ENCODE results near the gene CIDEA.
A peak's percentile ranks its signal among the peaks of the same experiment; 100 is the strongest.
"Not testable (repeated sequence)": the region's sequence is repeated elsewhere in the genome, so short reads cannot be mapped to it uniquely, and the experiment has no call there.

Gene CIDEA

GRCh38 chr18:12239431-12239830 lies 14.7 kb upstream of the CIDEA start:
- DNase-seq (ENCODE audit: low spot score) = no peak

GRCh38 chr18:12242658-12243260 lies 11.4 kb upstream of the CIDEA start:
- no peak for DNase-seq (ENCODE audit: low spot score)

- not testable (repeated sequence) for DNase-seq (ENCODE audit: low spot score)
Measured at GRCh38 chr18:12243272-12243671, 10.9 kb upstream of the CIDEA start.

GRCh38 chr18:12245793-12246135 lies 8.4 kb upstream of the CIDEA start:
- DNase-seq (ENCODE audit: low spot score) = no peak

- no peak for DNase-seq (ENCODE audit: low spot score)
Measured at GRCh38 chr18:12246849-12247808, 7.0 kb upstream of the CIDEA start.

GRCh38 chr18:12247946-12248345 lies 6.2 kb upstream of the CIDEA start:
- no peak for DNase-seq (ENCODE audit: low spot score)

- DNase-seq (ENCODE audit: low spot score) = no peak
Measured at GRCh38 chr18:12248926-12249720, 5.0 kb upstream of the CIDEA start.

- no peak for DNase-seq (ENCODE audit: low spot score)
Measured at GRCh38 chr18:12251311-12251710, 2.9 kb upstream of the CIDEA start.

GRCh38 chr18:12252061-12252460 lies 2.1 kb upstream of the CIDEA start:
- no peak for DNase-seq (ENCODE audit: low spot score)

GRCh38 chr18:12253027-12253426 lies 1.1 kb upstream of the CIDEA start:
- no peak for DNase-seq (ENCODE audit: low spot score)

- DNase-seq (ENCODE audit: low spot score) = no peak
Measured at GRCh38 chr18:12253663-12254135, 462 bp upstream of the CIDEA start.

GRCh38 chr18:12254820-12255511 lies 805 bp downstream of the CIDEA start:
- no peak for DNase-seq (ENCODE audit: low spot score)

GRCh38 chr18:12255626-12256026 lies 1.5 kb downstream of the CIDEA start:
- DNase-seq (ENCODE audit: low spot score) = no peak

- DNase-seq (ENCODE audit: low spot score) = no peak
Measured at GRCh38 chr18:12256951-12257350, 2.8 kb downstream of the CIDEA start.

GRCh38 chr18:12257996-12258718 lies 4.0 kb downstream of the CIDEA start:
- DNase-seq (ENCODE audit: low spot score) = no peak

GRCh38 chr18:12258719-12259705 lies 4.9 kb downstream of the CIDEA start:
- no peak for DNase-seq (ENCODE audit: low spot score)

GRCh38 chr18:12262748-12263147 lies 8.6 kb downstream of the CIDEA start:
- no peak for DNase-seq (ENCODE audit: low spot score)

- no peak for DNase-seq (ENCODE audit: low spot score)
Measured at GRCh38 chr18:12264864-12265263, 10.7 kb downstream of the CIDEA start.

GRCh38 chr18:12271376-12272235 lies 17.4 kb downstream of the CIDEA start:
- DNase-seq (ENCODE audit: low spot score) = peak; percentile 76

Measured in hematopoietic multipotent progenitor cell treated with erythropoietin and hydrocortisone succinate and interleukin-3 and kit ligand, for 15 days (in vitro differentiated cells).